ENCODE data around the gene MLXIPL. TPM values are rescaled to one million over a fixed set of nuclear protein-coding genes. Genes with fewer than 3 reads are reported as not detected.
A peak's percentile ranks its signal among the peaks of the same experiment; 100 is the strongest.

The MLXIPL gene
- total and polyA plus RNA-seq, 7 donors: 1.6 to 15.0 (median 7.2) TPM

DNA sequence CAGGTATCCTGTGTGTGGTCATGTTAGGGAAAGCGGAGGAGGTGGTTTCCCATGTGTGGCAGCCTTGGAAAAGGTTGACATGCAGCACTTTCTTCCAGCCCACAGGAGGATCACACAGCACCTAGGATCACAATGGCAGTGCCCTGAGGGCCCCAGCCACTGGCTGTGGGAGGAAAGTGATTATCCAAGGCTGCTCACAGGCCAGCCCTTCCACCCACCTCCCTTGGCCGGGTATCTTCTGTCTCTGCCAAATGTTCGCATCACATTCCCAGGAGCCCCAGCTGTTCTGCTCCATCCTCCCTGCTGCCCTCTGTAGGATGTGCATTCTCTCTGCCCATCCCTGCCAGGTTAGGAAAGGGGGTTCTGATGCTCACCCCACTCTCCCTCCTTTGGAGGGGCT, 2.5 kb upstream of the MLXIPL start:
- intact Hi-C loops (cut with DNase I): no loop called here
- Histone ChIP-seq H3K27me3 (peaks cover 27 to 86% (median 48%) of the 10 kb centered on the region in 3 donors), H3K4me1 (peaks cover 0 to 23% (median 20%) of the 10 kb centered on the region in 4 donors), H3K9me3 (no peaks in the 10 kb centered on the region), H3K4me3 (no peak overlapping the region), H3K27ac (no peak overlapping the region), H3K36me3 (no peaks in the 10 kb centered on the region)
- no peak for DNase-seq
- TF ChIP-seq POLR2A (IDR thresholded peaks at IDR 0.05) (no peak), EP300 (IDR thresholded peaks at IDR 0.05) (no peak), CTCF (IDR thresholded peaks at IDR 0.05) (no peak), POLR2AphosphoS5 (IDR thresholded peaks at IDR 0.05) (no peak)
- WGBS, 2 donors: 42 to 46% methylated on average over 3 of the region's 3 CpGs

- Histone ChIP-seq H3K9me3 (no peaks in the 10 kb centered on the region), H3K27ac (no peak overlapping the region), H3K4me1 (peaks cover 0 to 23% (median 20%) of the 10 kb centered on the region in 4 donors), H3K36me3 (no peaks in the 10 kb centered on the region), H3K4me3 (no peak overlapping the region), H3K27me3 (peaks cover 27 to 85% (median 52%) of the 10 kb centered on the region in 3 donors)
- no peak for TF ChIP-seq EP300 (IDR thresholded peaks at IDR 0.05)
- TF ChIP-seq POLR2A (IDR thresholded peaks at IDR 0.05): no peak
- no peak for TF ChIP-seq CTCF (IDR thresholded peaks at IDR 0.05)
- no peak for TF ChIP-seq POLR2AphosphoS5 (IDR thresholded peaks at IDR 0.05)
- WGBS, 2 donors: 94 to 96% methylated on average over 11 of the region's 11 CpGs
- intact Hi-C loops (cut with DNase I): no loop called here
- DNase-seq: no peak
These were observed 954 bp upstream of the MLXIPL start for GRCh38 chr7:73625276-73625675.

DNA sequence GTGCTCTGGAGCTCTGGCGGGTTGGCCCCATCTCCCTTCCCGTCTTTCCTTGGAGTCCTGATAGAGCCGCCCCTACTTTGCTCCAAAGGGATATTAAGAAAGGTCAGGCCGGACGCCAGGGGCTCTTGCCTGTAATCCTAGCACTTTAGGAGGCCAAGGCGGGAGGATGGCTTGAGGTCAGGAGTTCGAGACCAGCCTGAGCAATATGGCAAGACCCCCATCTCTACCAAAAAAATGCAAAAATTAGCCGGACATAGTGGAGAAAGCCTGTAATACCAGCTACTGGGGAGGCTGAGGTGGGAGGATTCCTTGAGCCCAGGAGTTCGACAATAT, 313 bp upstream of the MLXIPL start:
- 30 to 39% methylated on average over 9 of the region's 9 CpGs for WGBS, 2 donors

DNA sequence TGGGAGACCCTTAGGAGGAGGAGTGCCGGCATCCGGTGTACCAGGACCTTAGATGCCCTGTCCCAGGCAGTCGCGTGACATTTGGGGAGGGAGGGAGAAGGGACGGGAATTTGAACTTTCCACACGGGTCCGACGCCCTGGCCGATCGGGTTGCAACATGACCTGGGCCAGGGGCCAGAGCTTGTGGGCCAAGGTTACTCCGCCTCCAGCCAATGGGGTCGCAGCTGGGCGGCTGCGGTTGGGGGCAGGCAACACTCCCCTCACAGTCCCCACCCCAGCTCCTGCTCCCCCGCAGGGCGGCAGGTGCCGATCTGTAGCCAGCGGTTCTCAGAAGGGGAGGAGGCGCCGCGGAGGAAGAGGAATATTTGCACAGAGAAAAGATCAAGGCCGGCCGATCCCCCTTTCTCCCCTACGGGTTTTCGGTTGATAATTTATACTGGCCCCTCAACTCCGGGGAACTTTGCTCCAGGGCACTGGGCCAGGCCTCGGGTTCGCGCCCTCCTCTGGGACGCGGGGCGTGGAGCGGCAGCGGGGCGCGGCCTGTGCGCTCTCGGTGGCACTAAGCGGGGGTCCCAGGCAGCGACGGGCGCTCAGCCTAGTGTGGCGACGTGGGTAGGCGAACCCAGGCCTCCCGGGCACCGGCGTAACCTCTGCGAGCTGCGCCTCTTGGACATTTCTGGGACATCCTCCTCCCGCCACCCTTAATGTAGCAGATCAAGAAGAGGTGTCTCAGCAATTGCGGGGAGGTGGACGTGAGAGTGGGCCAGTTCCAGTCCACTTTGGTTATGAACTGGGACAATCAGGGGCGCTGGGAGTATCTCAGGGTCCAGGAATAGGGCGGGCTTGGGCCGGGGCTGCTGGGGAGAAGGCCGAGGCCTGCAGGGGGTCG, 1.2 kb downstream of the MLXIPL start:
- intact Hi-C loops (cut with DNase I): no loop called here
- Histone ChIP-seq H3K4me1 (peaks cover 0 to 23% (median 20%) of the 10 kb centered on the region in 4 donors), H3K27me3 (peaks cover 24 to 70% (median 46%) of the 10 kb centered on the region in 3 donors), H3K36me3 (no peaks in the 10 kb centered on the region), H3K4me3 (peak overlapping the region in 3 of 4 donors; percentile 44 to 53 (median 45)), H3K9me3 (no peaks in the 10 kb centered on the region), H3K27ac (peak overlapping the region in 3 of 4 donors; percentile 16 to 42 (median 29))
- 1 to 4% methylated on average over 58 of the region's 58 CpGs for WGBS, 2 donors
- DNase-seq: peak; percentile 81
- peak in 2 of 4 donors; percentile 30 to 63 for TF ChIP-seq POLR2AphosphoS5 (IDR thresholded peaks at IDR 0.05)
- TF ChIP-seq CTCF (IDR thresholded peaks at IDR 0.05): no peak
- TF ChIP-seq POLR2A (IDR thresholded peaks at IDR 0.05): peak in 1 of 2 donors; percentile 21
- TF ChIP-seq EP300 (IDR thresholded peaks at IDR 0.05): no peak

More for the DNA sequence above, 313 bp upstream of the MLXIPL start:
- TF ChIP-seq POLR2A (IDR thresholded peaks at IDR 0.05) (no peak), EP300 (IDR thresholded peaks at IDR 0.05) (no peak), CTCF (IDR thresholded peaks at IDR 0.05) (no peak), POLR2AphosphoS5 (IDR thresholded peaks at IDR 0.05) (no peak)
- intact Hi-C loops (cut with DNase I): no loop called here
- no peak for DNase-seq
- peaks cover 0 to 23% (median 20%) of the 10 kb centered on the region in 4 donors for H3K4me1 ChIP-seq
- H3K4me3 ChIP-seq: peak overlapping the region in 3 of 4 donors; percentile 44 to 53 (median 45)
- H3K27ac ChIP-seq: no peak overlapping the region
- H3K36me3 ChIP-seq: no peaks in the 10 kb centered on the region
- H3K27me3 ChIP-seq: peaks cover 27 to 85% (median 52%) of the 10 kb centered on the region in 3 donors
- no peaks in the 10 kb centered on the region for H3K9me3 ChIP-seq
